ENCODE results near the gene FAM149A.

Gene FAM149A

GRCh38 chr4:186204686-186205085 lies 100.2 kb downstream of the FAM149A start:
- no peak for DNase-seq

GRCh38 chr4:186205156-186205555 lies 100.7 kb downstream of the FAM149A start:
- no peak for DNase-seq

DNA sequence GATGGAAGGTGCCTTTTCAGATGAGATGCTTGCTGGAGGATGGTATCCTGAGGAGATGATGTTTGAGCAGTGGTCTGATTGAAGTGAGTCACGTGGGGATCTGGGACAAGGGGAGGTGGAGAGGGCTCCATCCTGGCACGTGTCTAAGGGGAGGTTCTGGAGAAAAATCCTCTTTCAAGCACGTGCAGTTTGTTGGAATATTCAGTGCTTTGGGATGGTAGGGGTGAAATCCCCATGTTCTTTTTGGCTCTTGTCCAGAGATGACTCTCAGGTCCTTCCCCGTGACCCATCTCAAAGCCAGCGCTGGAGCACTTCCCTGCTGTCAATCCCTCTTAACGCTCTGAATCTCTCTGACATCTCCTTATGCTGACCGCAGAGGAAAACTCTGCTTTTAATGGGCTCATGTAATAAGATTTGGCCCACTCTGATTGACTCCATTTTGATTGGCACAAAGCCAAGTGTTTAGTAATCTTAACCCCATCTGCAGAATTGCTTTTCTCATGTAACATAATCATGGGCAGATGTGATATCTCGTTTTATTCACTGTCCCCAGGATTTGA lies 112.0 kb downstream of the FAM149A start:
- DNase-seq, result no peak

DNA sequence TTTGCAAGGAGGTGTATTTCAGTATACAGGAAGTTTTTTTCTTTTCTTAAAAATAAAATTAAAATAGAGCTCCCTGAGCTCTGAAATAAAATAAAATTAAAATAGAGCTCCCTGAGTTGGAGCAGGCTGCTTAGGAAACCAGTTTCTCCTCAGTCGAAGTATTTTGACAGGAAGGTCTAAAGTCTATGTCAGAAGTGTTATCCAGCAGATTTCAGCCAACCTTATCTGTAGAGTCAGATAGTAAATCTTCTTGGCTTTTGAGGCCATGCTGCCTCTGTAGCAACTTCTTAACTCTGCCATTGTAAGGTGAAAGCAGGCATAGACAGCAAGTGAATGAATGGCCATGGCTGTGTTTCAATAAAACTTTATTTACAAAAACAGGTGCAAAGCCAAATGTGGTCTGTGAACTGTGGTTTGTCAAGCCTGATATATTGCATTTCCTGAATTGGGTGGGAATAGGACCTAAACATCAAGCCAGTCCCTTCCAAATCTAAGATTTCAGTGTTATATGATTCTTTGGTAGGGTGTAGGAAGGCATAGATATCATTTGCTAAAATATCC lies 113.3 kb downstream of the FAM149A start:
- DNase-seq, result no peak

DNA sequence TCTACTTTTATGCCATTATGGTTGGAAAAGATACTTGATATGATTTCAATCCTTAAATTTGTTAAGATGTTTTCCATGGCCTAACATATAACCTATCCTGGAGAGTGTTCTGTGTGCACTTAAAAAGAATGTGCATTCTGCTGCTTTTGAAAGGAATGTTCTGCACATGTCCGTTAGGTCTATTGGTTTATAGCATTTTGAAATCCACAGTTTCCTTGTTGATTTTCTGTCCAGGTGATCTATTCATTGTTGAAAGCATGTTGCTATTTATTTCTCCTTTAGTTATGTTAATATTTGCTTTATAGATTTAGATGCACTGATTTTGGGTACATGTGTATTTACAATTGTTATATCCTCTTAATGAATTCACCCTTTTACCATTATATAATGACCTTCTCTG lies 117.1 kb downstream of the FAM149A start:
- no peak for DNase-seq
